GM12865 (cell line): ENCODE measurements around the gene TMTC2.
"Not testable (repeated sequence)": the region's sequence is repeated elsewhere in the genome, so short reads cannot be mapped to it uniquely, and the experiment has no call there.

Source experiments
- DNase-seq: peaks from one replicate; pipeline ENCODE4 v3.0.0; 2010; ENCODE audit warnings: low read depth
- H3K4me3 ChIP-seq: 2 replicates; pipeline ENCODE4 v1.5.1; 2011; ENCODE audit warnings: mild to moderate bottlenecking, low read depth, low read length, control low read depth
- CTCF ChIP-seq: IDR thresholded peaks from 2 replicates; pipeline ENCODE4 v1.5.1; 2011; ENCODE audit warnings: low read length, control low read depth, low read depth, inconsistent platforms; ENCODE audit not compliant: insufficient read depth; ENCODE audit errors: missing control alignments

TMTC2 gene

GRCh38 chr12:82842480-82842879 is 155.8 kb downstream of the TMTC2 start:
- no peak for TF ChIP-seq CTCF

GRCh38 chr12:82845076-82845475 is 158.4 kb downstream of the TMTC2 start:
- H3K4me3 ChIP-seq, DNase-seq: not testable (repeated sequence)

More at GRCh38 chr12:82842480-82842879, 155.8 kb downstream of the TMTC2 start:
- DNase-seq = no peak
- H3K4me3 ChIP-seq = no peak overlapping the region

GRCh38 chr12:82848845-82849244 is 162.1 kb downstream of the TMTC2 start:
- no peak overlapping the region for H3K4me3 ChIP-seq
- DNase-seq = no peak
- TF ChIP-seq CTCF = no peak

- no peak for DNase-seq
- H3K4me3 ChIP-seq = no peak overlapping the region
- TF ChIP-seq CTCF = no peak
Measured at GRCh38 chr12:82852529-82852928, 165.8 kb downstream of the TMTC2 start.

GRCh38 chr12:82855872-82856271 is 169.2 kb downstream of the TMTC2 start:
- no peak overlapping the region for H3K4me3 ChIP-seq
- no peak for TF ChIP-seq CTCF
- no peak for DNase-seq

- no peak overlapping the region for H3K4me3 ChIP-seq
- no peak for DNase-seq
- no peak for TF ChIP-seq CTCF
Measured at GRCh38 chr12:82857276-82857675, 170.6 kb downstream of the TMTC2 start.

GRCh38 chr12:82857911-82858533 is 171.3 kb downstream of the TMTC2 start:
- no peak for DNase-seq
- TF ChIP-seq CTCF = no peak
- H3K4me3 ChIP-seq = no peak overlapping the region
